Measurements from ENCODE around the gene ODF4.

Gene ODF4

GRCh38 chr17:8314797-8315763 is 24.6 kb upstream of the ODF4 start:
- ATAC-seq (replicated peaks; ENCODE audit: extremely low read depth, poor library complexity, severe bottlenecking): no peak
- Mint-ChIP-seq H3K27ac (ENCODE audit: low read depth) (no peak overlapping the region), H3K4me3 (no peak overlapping the region), H3K36me3 (ENCODE audit: insufficient read depth) (no peaks in the 10 kb centered on the region), H3K4me1 (no peaks in the 10 kb centered on the region), H3K9me3 (no peaks in the 10 kb centered on the region), H3K27me3 (peaks cover 75% of the 10 kb centered on the region)
- no peak for DNase-seq (ENCODE audit: low spot score in 2 of 2)

GRCh38 chr17:8315764-8316217 is 23.8 kb upstream of the ODF4 start:
- Mint-ChIP-seq H3K4me3 (no peak overlapping the region), H3K27me3 (peaks cover 68% of the 10 kb centered on the region), H3K4me1 (no peaks in the 10 kb centered on the region), H3K27ac (ENCODE audit: low read depth) (no peak overlapping the region), H3K36me3 (ENCODE audit: insufficient read depth) (no peaks in the 10 kb centered on the region), H3K9me3 (no peaks in the 10 kb centered on the region)
- ATAC-seq (replicated peaks; ENCODE audit: extremely low read depth, poor library complexity, severe bottlenecking) (no peak), DNase-seq (ENCODE audit: low spot score in 2 of 2) (no peak)

GRCh38 chr17:8318010-8318935 is 21.4 kb upstream of the ODF4 start:
- Mint-ChIP-seq H3K4me1 (no peaks in the 10 kb centered on the region), H3K27ac (ENCODE audit: low read depth) (no peak overlapping the region), H3K36me3 (ENCODE audit: insufficient read depth) (no peaks in the 10 kb centered on the region), H3K9me3 (no peaks in the 10 kb centered on the region), H3K4me3 (no peak overlapping the region), H3K27me3 (peaks cover 57% of the 10 kb centered on the region)
- ATAC-seq (replicated peaks; ENCODE audit: extremely low read depth, poor library complexity, severe bottlenecking) (no peak), DNase-seq (ENCODE audit: low spot score in 2 of 2) (no peak)

- no peaks in the 10 kb centered on the region for H3K36me3 Mint-ChIP-seq (ENCODE audit: insufficient read depth)
- H3K4me1 Mint-ChIP-seq: no peaks in the 10 kb centered on the region
- DNase-seq (ENCODE audit: low spot score in 2 of 2) (no peak), ATAC-seq (replicated peaks; ENCODE audit: extremely low read depth, poor library complexity, severe bottlenecking) (no peak)
- H3K27ac Mint-ChIP-seq (ENCODE audit: low read depth): no peak overlapping the region
- no peaks in the 10 kb centered on the region for H3K9me3 Mint-ChIP-seq
- H3K4me3 Mint-ChIP-seq: no peak overlapping the region
- peaks cover 56% of the 10 kb centered on the region for H3K27me3 Mint-ChIP-seq
These were observed 19.4 kb upstream of the ODF4 start for GRCh38 chr17:8320262-8320661.

GRCh38 chr17:8320990-8321389 is 18.6 kb upstream of the ODF4 start:
- Mint-ChIP-seq H3K36me3 (ENCODE audit: insufficient read depth) (no peaks in the 10 kb centered on the region), H3K4me1 (peaks cover 3% of the 10 kb centered on the region), H3K4me3 (no peak overlapping the region), H3K27me3 (peaks cover 56% of the 10 kb centered on the region), H3K27ac (ENCODE audit: low read depth) (no peak overlapping the region), H3K9me3 (no peaks in the 10 kb centered on the region)
- DNase-seq (ENCODE audit: low spot score in 2 of 2) (no peak), ATAC-seq (replicated peaks; ENCODE audit: extremely low read depth, poor library complexity, severe bottlenecking) (no peak)

GRCh38 chr17:8322061-8322460 is 17.6 kb upstream of the ODF4 start:
- ATAC-seq (replicated peaks; ENCODE audit: extremely low read depth, poor library complexity, severe bottlenecking) (no peak), DNase-seq (ENCODE audit: low spot score in 2 of 2) (no peak)
- no peak overlapping the region for H3K27ac Mint-ChIP-seq (ENCODE audit: low read depth)
- H3K4me1 Mint-ChIP-seq: peaks cover 12% of the 10 kb centered on the region
- no peaks in the 10 kb centered on the region for H3K9me3 Mint-ChIP-seq
- H3K36me3 Mint-ChIP-seq (ENCODE audit: insufficient read depth): no peaks in the 10 kb centered on the region
- no peak overlapping the region for H3K4me3 Mint-ChIP-seq
- peaks cover 60% of the 10 kb centered on the region for H3K27me3 Mint-ChIP-seq

GRCh38 chr17:8324132-8324531 is 15.5 kb upstream of the ODF4 start:
- Mint-ChIP-seq H3K9me3 (no peaks in the 10 kb centered on the region), H3K4me1 (peaks cover 12% of the 10 kb centered on the region), H3K27ac (ENCODE audit: low read depth) (no peak overlapping the region), H3K4me3 (no peak overlapping the region), H3K27me3 (peaks cover 59% of the 10 kb centered on the region), H3K36me3 (ENCODE audit: insufficient read depth) (peaks cover 2% of the 10 kb centered on the region)
- ATAC-seq (replicated peaks; ENCODE audit: extremely low read depth, poor library complexity, severe bottlenecking): no peak
- DNase-seq (ENCODE audit: low spot score in 2 of 2): no peak

GRCh38 chr17:8324923-8325322 is 14.7 kb upstream of the ODF4 start:
- H3K36me3 Mint-ChIP-seq (ENCODE audit: insufficient read depth): peaks cover 2% of the 10 kb centered on the region
- H3K4me1 Mint-ChIP-seq: peaks cover 12% of the 10 kb centered on the region
- DNase-seq (ENCODE audit: low spot score in 2 of 2): no peak
- no peaks in the 10 kb centered on the region for H3K9me3 Mint-ChIP-seq
- ATAC-seq (replicated peaks; ENCODE audit: extremely low read depth, poor library complexity, severe bottlenecking): no peak
- H3K4me3 Mint-ChIP-seq: no peak overlapping the region
- peaks cover 59% of the 10 kb centered on the region for H3K27me3 Mint-ChIP-seq
- H3K27ac Mint-ChIP-seq (ENCODE audit: low read depth): no peak overlapping the region

GRCh38 chr17:8326511-8327302 is 12.9 kb upstream of the ODF4 start:
- DNase-seq (ENCODE audit: low spot score in 2 of 2) (no peak), ATAC-seq (replicated peaks; ENCODE audit: extremely low read depth, poor library complexity, severe bottlenecking) (no peak)
- H3K4me1 Mint-ChIP-seq: peaks cover 12% of the 10 kb centered on the region
- peak overlapping the region; percentile 60 for H3K4me3 Mint-ChIP-seq
- H3K36me3 Mint-ChIP-seq (ENCODE audit: insufficient read depth): peaks cover 4% of the 10 kb centered on the region
- H3K9me3 Mint-ChIP-seq: no peaks in the 10 kb centered on the region
- H3K27ac Mint-ChIP-seq (ENCODE audit: low read depth): peak overlapping the region; percentile 32
- peaks cover 63% of the 10 kb centered on the region for H3K27me3 Mint-ChIP-seq

GRCh38 chr17:8327303-8327649 is 12.4 kb upstream of the ODF4 start:
- Mint-ChIP-seq H3K36me3 (ENCODE audit: insufficient read depth) (peaks cover 4% of the 10 kb centered on the region), H3K9me3 (no peaks in the 10 kb centered on the region), H3K4me3 (peak overlapping the region; percentile 60), H3K27ac (ENCODE audit: low read depth) (no peak overlapping the region), H3K27me3 (peaks cover 65% of the 10 kb centered on the region), H3K4me1 (peaks cover 12% of the 10 kb centered on the region)
- DNase-seq (ENCODE audit: low spot score in 2 of 2) (no peak), ATAC-seq (replicated peaks; ENCODE audit: extremely low read depth, poor library complexity, severe bottlenecking) (no peak)

GRCh38 chr17:8332128-8332527 is 7.5 kb upstream of the ODF4 start:
- ATAC-seq (replicated peaks; ENCODE audit: extremely low read depth, poor library complexity, severe bottlenecking) (no peak), DNase-seq (ENCODE audit: low spot score in 2 of 2) (no peak)
- Mint-ChIP-seq H3K27ac (ENCODE audit: low read depth) (no peak overlapping the region), H3K4me3 (no peak overlapping the region), H3K4me1 (no peaks in the 10 kb centered on the region), H3K27me3 (peaks cover 50% of the 10 kb centered on the region), H3K36me3 (ENCODE audit: insufficient read depth) (peaks cover 4% of the 10 kb centered on the region), H3K9me3 (no peaks in the 10 kb centered on the region)

- no peak for DNase-seq (ENCODE audit: low spot score in 2 of 2)
- no peak for ATAC-seq (replicated peaks; ENCODE audit: extremely low read depth, poor library complexity, severe bottlenecking)
- no peaks in the 10 kb centered on the region for H3K9me3 Mint-ChIP-seq
- peaks cover 4% of the 10 kb centered on the region for H3K36me3 Mint-ChIP-seq (ENCODE audit: insufficient read depth)
- no peaks in the 10 kb centered on the region for H3K4me1 Mint-ChIP-seq
- H3K27ac Mint-ChIP-seq (ENCODE audit: low read depth): no peak overlapping the region
- H3K27me3 Mint-ChIP-seq: peaks cover 44% of the 10 kb centered on the region
- H3K4me3 Mint-ChIP-seq: no peak overlapping the region
These were observed 7.0 kb upstream of the ODF4 start for GRCh38 chr17:8332688-8333087.

Measured in central memory CD8-positive, alpha-beta T cell (primary cell).